Esophagus muscularis mucosa (tissue), 4 donors: Measurements from ENCODE around the gene UNKL. TPM values are rescaled to one million over a fixed set of nuclear protein-coding genes. Genes with fewer than 3 reads are reported as not detected.
A peak's percentile ranks its signal among the peaks of the same experiment; 100 is the strongest.

ENCODE experiments used
- DNase-seq: peaks from one replicate; pipeline ENCODE4 v3.0.0-alpha.2; 2017; ENCODE audit errors: extremely low spot score
- H3K27ac ChIP-seq, 4 donors: fragments of 200-600 bp; sonication (generic); replicated peaks in 1 of 4; 1 replicate in 3 of 4; 2 replicates in 1 of 4; pipeline ENCODE4 v1.5.1; 2016 to 2019; ENCODE audit warnings: mild to moderate bottlenecking in 1 of 4
- H3K27me3 ChIP-seq, 4 donors: fragments of 200-600 bp; sonication (generic); one replicate each; pipeline versions ENCODE4 v1.5.1 to v1.6.0; 2016 to 2019
- H3K36me3 ChIP-seq, 4 donors: fragments of 200-600 bp; sonication (generic); one replicate each; pipeline ENCODE4 v1.5.1; 2016 to 2019
- H3K4me1 ChIP-seq, 4 donors: fragments of 200-600 bp; sonication (generic); one replicate each; pipeline ENCODE4 v1.5.1; 2016 to 2019
- H3K4me3 ChIP-seq, 4 donors: fragments of 200-600 bp; sonication (generic); 1 replicate in 2 of 4; 2 replicates in 2 of 4; pipeline ENCODE4 v1.5.1; 2016 to 2019; ENCODE audit warnings: mild to moderate bottlenecking in 4 of 4, moderate library complexity in 1 of 4
- H3K9me3 ChIP-seq, 4 donors: fragments of 200-600 bp; sonication (generic); 1 replicate in 3 of 4; 2 replicates in 1 of 4; pipeline ENCODE4 v1.5.1; 2016 to 2019
- CTCF ChIP-seq, 3 experiments: fragments of 200-600 bp in 2 of 3; fragments of 450-650 bp in 1 of 3; sonication (generic) in 2 of 3; IDR thresholded peaks; one replicate each; pipeline ENCODE4 v1.5.1; 2017 to 2019; ENCODE audit warnings: antibody characterized with exemption in 3 of 3, mild to moderate bottlenecking in 2 of 3, moderate library complexity in 1 of 3
- EP300 ChIP-seq: sonication (generic); formaldehyde crosslinking; IDR thresholded peaks from one replicate; pipeline ENCODE4 v1.6.1; 2017; ENCODE audit warnings: antibody characterized with exemption
- POLR2A ChIP-seq: fragments of 450-650 bp; IDR thresholded peaks from one replicate; pipeline ENCODE4 v1.6.1; 2017; ENCODE audit warnings: antibody characterized with exemption, moderate library complexity, mild to moderate bottlenecking, low read depth
- POLR2AphosphoS5 ChIP-seq, 2 donors: sonication (generic); formaldehyde crosslinking; IDR thresholded peaks; one replicate each; pipeline ENCODE4 v1.6.1; 2017; ENCODE audit warnings: antibody characterized with exemption in 2 of 2
- WGBS: methylation state at CpG from one replicate; pipeline ENCODE4 v1.1.5; 2018; 5-methylcytosine and 5-hydroxymethylcytosine counted together
- intact Hi-C: fragments of 100-400 bp; cut with DNase I; formaldehyde crosslinking; loops from one replicate; pipeline ENCODE4 v1.15.1; 2023
- total RNA-seq, 4 donors: library from RNA; depleted of rRNA; stranded (reverse); fragments of >200 nt; gene quantifications; one replicate each; pipeline versions ENCODE4 v1.1.0 to v1.2.1, GENCODE V29; 2016

The UNKL gene
- total RNA-seq, 4 donors from 2014 or later: 9.3 to 23.7 (median 16.5) TPM

GRCh38 chr16:1355591-1355990 lies 58.9 kb downstream of the UNKL start:
- Histone ChIP-seq H3K9me3 (no peaks in the 10 kb centered on the region), H3K36me3 (peaks cover 0 to 28% (median 19%) of the 10 kb centered on the region in 4 donors), H3K4me1 (peaks cover 23 to 64% (median 44%) of the 10 kb centered on the region in 4 donors), H3K27ac (no peak overlapping the region), H3K27me3 (no peaks in the 10 kb centered on the region), H3K4me3 (no peak overlapping the region)
- 82% methylated on average over 12 of the region's 15 CpGs for WGBS
- intact Hi-C loops: no loop called here
- no peak for TF ChIP-seq EP300
- no peak for TF ChIP-seq POLR2A
- no peak for TF ChIP-seq POLR2AphosphoS5 (IDR thresholded peaks at IDR 0.05)
- no peak for TF ChIP-seq CTCF (IDR thresholded peaks at IDR 0.05)
- no peak for DNase-seq

- intact Hi-C loops: no loop called here
- peaks cover 28 to 71% (median 50%) of the 10 kb centered on the region in 4 donors for H3K4me1 ChIP-seq
These were observed 59.5 kb downstream of the UNKL start for GRCh38 chr16:1354815-1355540.

GRCh38 chr16:1351582-1352362 lies 62.7 kb downstream of the UNKL start, which contains the start of the genes GNPTG and TSR3:
Gene GNPTG, plus strand, starts transcription at chr16:1351931. Its CDS starts 35 bp downstream, at chr16:1351966.
Gene TSR3, minus strand, starts transcription at chr16:1351878. Its CDS starts 74 bp downstream, at chr16:1351804.
- Histone ChIP-seq H3K9me3 (no peaks in the 10 kb centered on the region), H3K27me3 (no peaks in the 10 kb centered on the region), H3K4me3 (peak within 1 kb of the TSS; percentile 84 to 99 (median 91)), H3K27ac (peak within 1 kb of the TSS; percentile 65 to 82 (median 71)), H3K4me1 (peaks cover 28 to 65% (median 52%) of the 10 kb centered on the region in 4 donors), H3K36me3 (peaks cover 18 to 34% (median 33%) of the 10 kb centered on the region in 4 donors)
- DNase-seq: peak; percentile 94
- intact Hi-C loops: no loop called here
- 0% methylated on average over 41 of the region's 98 CpGs for WGBS
- TF ChIP-seq CTCF (IDR thresholded peaks at IDR 0.05) (peak in 1 of 3 experiments; percentile 24), POLR2A (no peak), POLR2AphosphoS5 (IDR thresholded peaks at IDR 0.05) (peak; percentile 89 to 97), EP300 (no peak)

More at GRCh38 chr16:1354815-1355540, 59.5 kb downstream of the UNKL start:
- H3K36me3 ChIP-seq: peaks cover 3 to 27% (median 20%) of the 10 kb centered on the region in 4 donors
- 88% methylated on average over 49 of the region's 49 CpGs for WGBS
- H3K9me3 ChIP-seq: no peaks in the 10 kb centered on the region
- no peak overlapping the region for H3K4me3 ChIP-seq
- no peaks in the 10 kb centered on the region for H3K27me3 ChIP-seq
- no peak overlapping the region for H3K27ac ChIP-seq
- no peak for DNase-seq
- TF ChIP-seq CTCF (IDR thresholded peaks at IDR 0.05): no peak
- no peak for TF ChIP-seq EP300
- TF ChIP-seq POLR2AphosphoS5 (IDR thresholded peaks at IDR 0.05): no peak
- TF ChIP-seq POLR2A: no peak

- no peak for TF ChIP-seq EP300
- TF ChIP-seq POLR2A: no peak
- no peak for TF ChIP-seq CTCF (IDR thresholded peaks at IDR 0.05)
- TF ChIP-seq POLR2AphosphoS5 (IDR thresholded peaks at IDR 0.05): no peak
- Histone ChIP-seq H3K4me1 (peaks cover 28 to 60% (median 50%) of the 10 kb centered on the region in 4 donors), H3K4me3 (peak overlapping the region; percentile 84 to 99 (median 91)), H3K27me3 (no peaks in the 10 kb centered on the region), H3K9me3 (no peaks in the 10 kb centered on the region), H3K27ac (peak overlapping the region; percentile 65 to 82 (median 71)), H3K36me3 (peaks cover 18 to 34% (median 33%) of the 10 kb centered on the region in 4 donors)
- no peak for DNase-seq
- intact Hi-C loops: no loop called here
- 0% methylated on average over 4 of the region's 35 CpGs for WGBS
These were observed 63.3 kb downstream of the UNKL start for GRCh38 chr16:1351215-1351581.
